ENCODE data around the gene KDF1. TPM values are rescaled to one million over a fixed set of nuclear protein-coding genes. Genes with fewer than 3 reads are reported as not detected.

The KDF1 gene
- total and polyA plus RNA-seq, 2 of the 13 experiments (the other 11 are each of a cell fraction or from before 2014, with no cell fraction given) = 1.9 to 4.9 TPM

GRCh38 chr1:27001570-27002360, 41.5 kb upstream of the KDF1 start (continued):
- TF ChIP-seq GMEB1 (CRISPR knock-in tag; IDR thresholded peaks at IDR 0.05; ENCODE audit: borderline replicate concordance) (peak; percentile 23; the same call in 1 of the 2 replicates), NR0B2 (CRISPR knock-in tag; IDR thresholded peaks at IDR 0.05) (no peak; the same call in 1 of the 2 replicates), TOPORS (CRISPR knock-in tag; IDR thresholded peaks at IDR 0.05) (no peak), ZNF652 (CRISPR knock-in tag; IDR thresholded peaks at IDR 0.05; ENCODE audit: borderline replicate concordance, low read depth) (no peak), HOXD1 (CRISPR knock-in tag; IDR thresholded peaks at IDR 0.05) (no peak), HOXA3 (CRISPR knock-in tag; IDR thresholded peaks at IDR 0.05) (no peak), ZNF746 (CRISPR knock-in tag; IDR thresholded peaks at IDR 0.05) (no peak), ZNF572 (CRISPR knock-in tag; IDR thresholded peaks at IDR 0.05) (no peak), SMAD3 (CRISPR knock-in tag; IDR thresholded peaks at IDR 0.05) (no peak), ZBTB37 (CRISPR knock-in tag; IDR thresholded peaks at IDR 0.05) (no peak)
- TF ChIP-seq, protein P1, sequence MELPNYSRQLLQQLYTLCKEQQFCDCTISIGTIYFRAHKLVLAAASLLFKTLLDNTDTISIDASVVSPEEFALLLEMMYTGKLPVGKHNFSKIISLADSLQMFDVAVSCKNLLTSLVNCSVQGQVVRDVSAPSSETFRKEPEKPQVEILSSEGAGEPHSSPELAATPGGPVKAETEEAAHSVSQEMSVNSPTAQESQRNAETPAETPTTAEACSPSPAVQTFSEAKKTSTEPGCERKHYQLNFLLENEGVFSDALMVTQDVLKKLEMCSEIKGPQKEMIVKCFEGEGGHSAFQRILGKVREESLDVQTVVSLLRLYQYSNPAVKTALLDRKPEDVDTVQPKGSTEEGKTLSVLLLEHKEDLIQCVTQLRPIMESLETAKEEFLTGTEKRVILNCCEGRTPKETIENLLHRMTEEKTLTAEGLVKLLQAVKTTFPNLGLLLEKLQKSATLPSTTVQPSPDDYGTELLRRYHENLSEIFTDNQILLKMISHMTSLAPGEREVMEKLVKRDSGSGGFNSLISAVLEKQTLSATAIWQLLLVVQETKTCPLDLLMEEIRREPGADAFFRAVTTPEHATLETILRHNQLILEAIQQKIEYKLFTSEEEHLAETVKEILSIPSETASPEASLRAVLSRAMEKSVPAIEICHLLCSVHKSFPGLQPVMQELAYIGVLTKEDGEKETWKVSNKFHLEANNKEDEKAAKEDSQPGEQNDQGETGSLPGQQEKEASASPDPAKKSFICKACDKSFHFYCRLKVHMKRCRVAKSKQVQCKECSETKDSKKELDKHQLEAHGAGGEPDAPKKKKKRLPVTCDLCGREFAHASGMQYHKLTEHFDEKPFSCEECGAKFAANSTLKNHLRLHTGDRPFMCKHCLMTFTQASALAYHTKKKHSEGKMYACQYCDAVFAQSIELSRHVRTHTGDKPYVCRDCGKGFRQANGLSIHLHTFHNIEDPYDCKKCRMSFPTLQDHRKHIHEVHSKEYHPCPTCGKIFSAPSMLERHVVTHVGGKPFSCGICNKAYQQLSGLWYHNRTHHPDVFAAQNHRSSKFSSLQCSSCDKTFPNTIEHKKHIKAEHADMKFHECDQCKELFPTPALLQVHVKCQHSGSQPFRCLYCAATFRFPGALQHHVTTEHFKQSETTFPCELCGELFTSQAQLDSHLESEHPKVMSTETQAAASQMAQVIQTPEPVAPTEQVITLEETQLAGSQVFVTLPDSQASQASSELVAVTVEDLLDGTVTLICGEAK (IDR thresholded peaks at IDR 0.05) = no peak
- TF ChIP-seq, protein P1 (CRISPR knock-in tag; IDR thresholded peaks at IDR 0.05) = no peak
- TF ChIP-seq, protein P2, sequence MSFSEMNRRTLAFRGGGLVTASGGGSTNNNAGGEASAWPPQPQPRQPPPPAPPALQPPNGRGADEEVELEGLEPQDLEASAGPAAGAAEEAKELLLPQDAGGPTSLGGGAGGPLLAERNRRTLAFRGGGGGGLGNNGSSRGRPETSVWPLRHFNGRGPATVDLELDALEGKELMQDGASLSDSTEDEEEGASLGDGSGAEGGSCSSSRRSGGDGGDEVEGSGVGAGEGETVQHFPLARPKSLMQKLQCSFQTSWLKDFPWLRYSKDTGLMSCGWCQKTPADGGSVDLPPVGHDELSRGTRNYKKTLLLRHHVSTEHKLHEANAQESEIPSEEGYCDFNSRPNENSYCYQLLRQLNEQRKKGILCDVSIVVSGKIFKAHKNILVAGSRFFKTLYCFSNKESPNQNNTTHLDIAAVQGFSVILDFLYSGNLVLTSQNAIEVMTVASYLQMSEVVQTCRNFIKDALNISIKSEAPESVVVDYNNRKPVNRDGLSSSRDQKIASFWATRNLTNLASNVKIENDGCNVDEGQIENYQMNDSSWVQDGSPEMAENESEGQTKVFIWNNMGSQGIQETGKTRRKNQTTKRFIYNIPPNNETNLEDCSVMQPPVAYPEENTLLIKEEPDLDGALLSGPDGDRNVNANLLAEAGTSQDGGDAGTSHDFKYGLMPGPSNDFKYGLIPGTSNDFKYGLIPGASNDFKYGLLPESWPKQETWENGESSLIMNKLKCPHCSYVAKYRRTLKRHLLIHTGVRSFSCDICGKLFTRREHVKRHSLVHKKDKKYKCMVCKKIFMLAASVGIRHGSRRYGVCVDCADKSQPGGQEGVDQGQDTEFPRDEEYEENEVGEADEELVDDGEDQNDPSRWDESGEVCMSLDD (CRISPR knock-in tag; IDR thresholded peaks at IDR 0.05; ENCODE audit: borderline replicate concordance) = no peak
